ENCODE measurements around the gene BPIFA3.
A peak's percentile ranks its signal among the peaks of the same experiment; 100 is the strongest.

BPIFA3 gene

DNA sequence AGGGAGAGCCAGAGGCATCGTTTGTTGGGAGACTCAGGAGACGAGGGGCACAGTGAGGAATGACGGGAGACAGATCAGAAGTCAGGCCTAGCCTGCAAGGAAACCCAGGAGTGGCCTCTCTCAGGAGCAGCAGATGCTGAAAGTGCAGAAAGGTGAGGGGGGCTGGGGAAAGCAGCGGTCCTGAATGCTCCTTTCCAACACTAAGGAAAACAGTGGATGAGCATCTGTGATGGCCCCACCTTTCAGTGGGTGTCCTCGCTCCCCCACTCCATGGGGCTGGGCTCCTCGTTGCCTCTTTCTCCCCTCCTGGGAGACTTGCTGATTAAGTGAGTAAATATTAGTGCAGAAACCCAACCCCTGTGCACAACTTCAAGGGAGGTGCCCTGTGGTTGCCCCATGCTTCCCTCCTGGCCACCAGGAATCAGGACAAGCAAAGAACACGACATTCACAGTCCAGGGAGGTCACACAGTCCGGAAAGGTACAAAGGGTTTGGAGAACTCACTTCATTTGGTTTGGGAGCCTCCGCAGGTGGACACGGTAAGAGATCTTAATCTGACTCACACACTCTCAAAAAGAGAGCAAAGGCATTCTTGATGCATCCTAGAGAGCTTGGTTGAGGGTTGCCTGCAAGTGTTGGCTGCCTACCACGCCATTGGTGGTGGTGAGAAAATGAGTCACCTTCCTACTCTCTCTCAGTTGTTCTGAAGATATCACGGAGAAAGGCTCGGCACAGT lies 56.1 kb downstream of the BPIFA3 start:
- Histone ChIP-seq H3K4me3 (ENCODE audit: severe bottlenecking) (no peak overlapping the region), H3K27ac (ENCODE audit: poor library complexity, severe bottlenecking) (no peak overlapping the region), H3K4me1 (ENCODE audit: insufficient read depth, poor library complexity, severe bottlenecking) (no peaks in the 10 kb centered on the region), H3K36me3 (ENCODE audit: low read depth) (no peaks in the 10 kb centered on the region), H3K9me3 (ENCODE audit: severe bottlenecking) (no peaks in the 10 kb centered on the region), H3K27me3 (ENCODE audit: insufficient read depth, poor library complexity, severe bottlenecking) (peaks cover 15% of the 10 kb centered on the region)
- ATAC-seq (ENCODE audit: low read depth), result peak; percentile 26; the same call in 2 of the 3 replicates
- peak; percentile 62 for DNase-seq (ENCODE audit: low spot score)
- TF ChIP-seq, protein P1, sequence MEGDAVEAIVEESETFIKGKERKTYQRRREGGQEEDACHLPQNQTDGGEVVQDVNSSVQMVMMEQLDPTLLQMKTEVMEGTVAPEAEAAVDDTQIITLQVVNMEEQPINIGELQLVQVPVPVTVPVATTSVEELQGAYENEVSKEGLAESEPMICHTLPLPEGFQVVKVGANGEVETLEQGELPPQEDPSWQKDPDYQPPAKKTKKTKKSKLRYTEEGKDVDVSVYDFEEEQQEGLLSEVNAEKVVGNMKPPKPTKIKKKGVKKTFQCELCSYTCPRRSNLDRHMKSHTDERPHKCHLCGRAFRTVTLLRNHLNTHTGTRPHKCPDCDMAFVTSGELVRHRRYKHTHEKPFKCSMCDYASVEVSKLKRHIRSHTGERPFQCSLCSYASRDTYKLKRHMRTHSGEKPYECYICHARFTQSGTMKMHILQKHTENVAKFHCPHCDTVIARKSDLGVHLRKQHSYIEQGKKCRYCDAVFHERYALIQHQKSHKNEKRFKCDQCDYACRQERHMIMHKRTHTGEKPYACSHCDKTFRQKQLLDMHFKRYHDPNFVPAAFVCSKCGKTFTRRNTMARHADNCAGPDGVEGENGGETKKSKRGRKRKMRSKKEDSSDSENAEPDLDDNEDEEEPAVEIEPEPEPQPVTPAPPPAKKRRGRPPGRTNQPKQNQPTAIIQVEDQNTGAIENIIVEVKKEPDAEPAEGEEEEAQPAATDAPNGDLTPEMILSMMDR (IDR thresholded peaks at IDR 0.05; ENCODE audit: poor library complexity, severe bottlenecking), result no peak

DNA sequence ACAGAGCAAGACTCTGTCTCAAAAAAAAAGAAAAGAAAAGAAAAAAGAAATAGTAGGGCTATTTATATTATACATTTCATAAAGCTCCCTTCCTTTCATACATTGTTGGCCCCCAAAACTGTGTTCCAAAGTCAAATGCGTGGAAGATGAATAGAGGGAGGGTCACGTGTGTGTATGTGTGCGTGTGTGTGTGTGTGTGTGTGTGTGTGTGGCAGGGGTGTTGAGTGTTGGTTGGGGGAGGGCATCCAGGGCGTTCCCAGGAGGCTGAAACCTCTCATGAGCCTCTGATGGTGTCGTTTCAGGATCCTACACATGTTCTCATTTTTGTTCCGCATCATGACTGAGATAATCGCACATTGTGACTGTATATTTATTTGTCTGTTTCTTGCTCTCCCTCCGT lies 58.1 kb downstream of the BPIFA3 start:
- Histone ChIP-seq H3K4me3 (ENCODE audit: severe bottlenecking) (no peak overlapping the region), H3K4me1 (ENCODE audit: insufficient read depth, poor library complexity, severe bottlenecking) (no peaks in the 10 kb centered on the region), H3K9me3 (ENCODE audit: severe bottlenecking) (no peaks in the 10 kb centered on the region), H3K36me3 (ENCODE audit: low read depth) (no peaks in the 10 kb centered on the region), H3K27me3 (ENCODE audit: insufficient read depth, poor library complexity, severe bottlenecking) (peaks cover 16% of the 10 kb centered on the region), H3K27ac (ENCODE audit: poor library complexity, severe bottlenecking) (no peak overlapping the region)
- TF ChIP-seq, protein P1 (IDR thresholded peaks at IDR 0.05; ENCODE audit: poor library complexity, severe bottlenecking), result no peak
- no peak for ATAC-seq (ENCODE audit: low read depth)
- DNase-seq (ENCODE audit: low spot score), result no peak

GRCh38 chr20:33275871-33276270 lies 58.7 kb downstream of the BPIFA3 start:
- ATAC-seq (ENCODE audit: low read depth), result peak; percentile 4; the same call in 1 of the 3 replicates
- Histone ChIP-seq H3K4me3 (ENCODE audit: severe bottlenecking) (no peak overlapping the region), H3K4me1 (ENCODE audit: insufficient read depth, poor library complexity, severe bottlenecking) (no peaks in the 10 kb centered on the region), H3K36me3 (ENCODE audit: low read depth) (no peaks in the 10 kb centered on the region), H3K9me3 (ENCODE audit: severe bottlenecking) (no peaks in the 10 kb centered on the region), H3K27me3 (ENCODE audit: insufficient read depth, poor library complexity, severe bottlenecking) (peaks cover 16% of the 10 kb centered on the region), H3K27ac (ENCODE audit: poor library complexity, severe bottlenecking) (no peak overlapping the region)
- DNase-seq (ENCODE audit: low spot score), result no peak
- TF ChIP-seq, protein P1 (IDR thresholded peaks at IDR 0.05; ENCODE audit: poor library complexity, severe bottlenecking), result no peak

- Histone ChIP-seq H3K27me3 (ENCODE audit: insufficient read depth, poor library complexity, severe bottlenecking) (peaks cover 16% of the 10 kb centered on the region), H3K4me3 (ENCODE audit: severe bottlenecking) (no peak overlapping the region), H3K27ac (ENCODE audit: poor library complexity, severe bottlenecking) (no peak overlapping the region), H3K36me3 (ENCODE audit: low read depth) (no peaks in the 10 kb centered on the region), H3K4me1 (ENCODE audit: insufficient read depth, poor library complexity, severe bottlenecking) (no peaks in the 10 kb centered on the region), H3K9me3 (ENCODE audit: severe bottlenecking) (no peaks in the 10 kb centered on the region)
- TF ChIP-seq, protein P1 (IDR thresholded peaks at IDR 0.05; ENCODE audit: poor library complexity, severe bottlenecking), result no peak
- ATAC-seq (ENCODE audit: low read depth), result peak; percentile 6; the same call in 2 of the 3 replicates
- peak; percentile 76 for DNase-seq (ENCODE audit: low spot score)
These were observed 59.4 kb downstream of the BPIFA3 start for GRCh38 chr20:33276303-33277113.
